ENCODE data around the gene ADARB2. TPM values are rescaled to one million over a fixed set of nuclear protein-coding genes. Genes with fewer than 3 reads are reported as not detected.
"Not testable (repeated sequence)": the region's sequence is repeated elsewhere in the genome, so short reads cannot be mapped to it uniquely, and the experiment has no call there.

The ADARB2 gene
- total RNA-seq, 1 donor from 2014 or later = not detected

- ATAC-seq (ENCODE audit: poor library complexity) (no peak), DNase-seq (no peak)
- intact Hi-C loops (cut with DNase I) = no loop called here
Measured at GRCh38 chr10:1454428-1454827, 282.9 kb downstream of the ADARB2 start.

- DNase-seq (no peak), ATAC-seq (ENCODE audit: poor library complexity) (no peak)
- intact Hi-C loops (cut with DNase I) = no loop called here
Measured at GRCh38 chr10:1452777-1453176, 284.5 kb downstream of the ADARB2 start.

GRCh38 chr10:1451941-1452340 lies 285.4 kb downstream of the ADARB2 start:
- intact Hi-C loops (cut with DNase I) = no loop called here
- no peak for DNase-seq
- ATAC-seq (ENCODE audit: poor library complexity) = no peak

GRCh38 chr10:1451362-1451888 lies 285.9 kb downstream of the ADARB2 start:
- ATAC-seq (ENCODE audit: poor library complexity) = no peak
- intact Hi-C loops (cut with DNase I) = no loop called here
- no peak for DNase-seq

- intact Hi-C loops (cut with DNase I) = no loop called here
- ATAC-seq (ENCODE audit: poor library complexity) (no peak), DNase-seq (no peak)
Measured at GRCh38 chr10:1449572-1450205, 287.6 kb downstream of the ADARB2 start.

- DNase-seq (no peak), ATAC-seq (ENCODE audit: poor library complexity) (no peak)
- intact Hi-C loops (cut with DNase I) = no loop called here
Measured at GRCh38 chr10:1449021-1449420, 288.3 kb downstream of the ADARB2 start.

- intact Hi-C loops (cut with DNase I) = no loop called here
- DNase-seq = no peak
- no peak for ATAC-seq (ENCODE audit: poor library complexity)
Measured at GRCh38 chr10:1448252-1448930, 288.9 kb downstream of the ADARB2 start.

- intact Hi-C loops (cut with DNase I) = no loop called here
Measured at GRCh38 chr10:1444826-1445225, 292.5 kb downstream of the ADARB2 start.

GRCh38 chr10:1440897-1441296 lies 296.4 kb downstream of the ADARB2 start:
- DNase-seq (no peak), ATAC-seq (ENCODE audit: poor library complexity) (no peak)
- intact Hi-C loops (cut with DNase I) = no loop called here

More at GRCh38 chr10:1444826-1445225, 292.5 kb downstream of the ADARB2 start:
- DNase-seq (no peak), ATAC-seq (ENCODE audit: poor library complexity) (no peak)

GRCh38 chr10:1434912-1435692 lies 302.2 kb downstream of the ADARB2 start:
- DNase-seq = no peak
- ATAC-seq (ENCODE audit: poor library complexity) = no peak
- intact Hi-C loops (cut with DNase I) = no loop called here

- intact Hi-C loops (cut with DNase I) = no loop called here
Measured at GRCh38 chr10:1434202-1434601, 303.1 kb downstream of the ADARB2 start.

GRCh38 chr10:1432161-1432560 lies 305.2 kb downstream of the ADARB2 start:
- intact Hi-C loops (cut with DNase I) = no loop called here
- ATAC-seq (ENCODE audit: poor library complexity) = no peak

More at GRCh38 chr10:1434202-1434601, 303.1 kb downstream of the ADARB2 start:
- ATAC-seq (ENCODE audit: poor library complexity) (no peak), DNase-seq (no peak)

GRCh38 chr10:1431229-1431628 lies 306.1 kb downstream of the ADARB2 start:
- ATAC-seq (ENCODE audit: poor library complexity) (no peak), DNase-seq (no peak)
- intact Hi-C loops (cut with DNase I) = no loop called here

More at GRCh38 chr10:1432161-1432560, 305.2 kb downstream of the ADARB2 start:
- no peak for DNase-seq

GRCh38 chr10:1427521-1428186 lies 309.7 kb downstream of the ADARB2 start:
- DNase-seq; intact Hi-C loops (cut with DNase I); ATAC-seq (ENCODE audit: poor library complexity): not testable (repeated sequence)

- no peak for ATAC-seq (ENCODE audit: poor library complexity)
- no peak for DNase-seq
- intact Hi-C loops (cut with DNase I) = no loop called here
Measured at GRCh38 chr10:1426786-1427185, 310.5 kb downstream of the ADARB2 start.

- intact Hi-C loops (cut with DNase I) = no loop called here
- ATAC-seq (ENCODE audit: poor library complexity) = no peak
- no peak for DNase-seq
Measured at GRCh38 chr10:1425879-1426278, 311.4 kb downstream of the ADARB2 start.

GRCh38 chr10:1424648-1425047 lies 312.7 kb downstream of the ADARB2 start:
- DNase-seq = no peak
- intact Hi-C loops (cut with DNase I) = no loop called here
- no peak for ATAC-seq (ENCODE audit: poor library complexity)

GRCh38 chr10:1423676-1424253 lies 313.6 kb downstream of the ADARB2 start:
- ATAC-seq (ENCODE audit: poor library complexity) (no peak), DNase-seq (no peak)
- intact Hi-C loops (cut with DNase I) = no loop called here

- ATAC-seq (ENCODE audit: poor library complexity) (no peak), DNase-seq (no peak)
- intact Hi-C loops (cut with DNase I) = no loop called here
Measured at GRCh38 chr10:1422275-1422674, 315.1 kb downstream of the ADARB2 start.
